K562 treated with DMSO at 1 percent for 48 hours (cell line): ENCODE measurements around the gene MAB21L2. TPM values are rescaled to one million over a fixed set of nuclear protein-coding genes. Genes with fewer than 3 reads are reported as not detected.

Experiments
- total RNA-seq: library from RNA; unstranded; fragments of 300-600 nt; gene quantifications from 2 replicates; pipeline ENCODE4 v1.2.3, GENCODE V29; 2022; ENCODE audit warnings: low replicate concordance; ENCODE audit errors: extremely low read depth

Gene MAB21L2
- not detected in 2 replicates for total RNA-seq

DNA sequence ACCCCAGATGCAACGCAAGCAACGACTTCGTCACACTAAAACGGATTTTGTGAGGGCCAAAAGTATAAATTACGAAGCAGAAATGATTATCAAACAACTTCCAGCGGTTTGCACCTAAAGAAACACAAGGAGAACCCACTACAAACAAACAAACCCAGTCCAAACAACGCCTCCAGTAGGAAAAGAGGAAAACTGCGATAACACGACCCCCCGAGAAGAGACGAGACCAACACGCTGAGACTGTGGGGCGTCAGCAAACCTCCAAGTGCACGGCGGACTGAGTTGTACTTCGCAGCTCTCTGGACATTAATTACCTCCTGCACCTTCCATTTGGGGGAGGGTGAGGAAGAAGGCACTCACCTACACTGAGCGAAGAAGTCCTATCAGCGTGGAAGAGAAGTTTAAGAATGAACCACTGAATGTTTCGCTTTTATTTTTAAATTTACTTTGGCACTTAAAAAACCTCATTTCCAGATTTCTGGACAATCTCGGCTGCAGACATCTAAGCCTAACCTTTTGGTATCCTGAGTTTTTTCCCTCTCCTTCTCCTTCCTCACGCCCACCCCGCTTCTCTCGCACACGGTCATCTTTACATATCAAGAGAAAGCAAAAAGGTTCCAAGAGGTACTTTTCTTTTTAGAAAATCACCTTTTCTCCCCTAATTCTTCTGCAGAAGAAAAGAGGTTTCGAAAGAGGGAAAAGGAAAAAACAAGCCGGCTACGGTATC, at the start of gene MAB21L2:
Gene MAB21L2 (plus strand): TSS at position 6 of the 727 bp plus-strand sequence. CDS start 879 bp downstream, outside the sequence.

